Caco-2 (cell line): ENCODE measurements around the gene C1QC. TPM values are rescaled to one million over a fixed set of nuclear protein-coding genes. Genes with fewer than 3 reads are reported as not detected.

Experiments
- BruUV-seq: library from RNA; stranded (reverse); fragments of 400-500 nt; replicated peaks from 2 replicates; lab custom pipeline; 2021; lab: Mats Ljungman, UMichigan
- CTCF ChIA-PET: fragments of 300-600 bp; sonication (Branson Sonifier 250); formaldehyde crosslinking; loops from one replicate; lab custom pipeline; 2022; ENCODE audit warnings: antibody characterized with exemption; lab: Charles Lee
- POLR2A ChIA-PET: fragments of 300-600 bp; sonication (Branson Sonifier 250); formaldehyde crosslinking; loops from one replicate; lab custom pipeline; 2022; ENCODE audit warnings: antibody characterized with exemption; lab: Charles Lee
- DNase-seq, 2 experiments: peaks; one replicate each; pipeline versions ENCODE4 v3.0.0 to v3.0.0-alpha.2; 2020 to 2022
- H3K27me3 ChIP-seq: replicated peaks from 2 replicates; pipeline ENCODE4 v1.6.0; 2011; ENCODE audit warnings: low read length; ENCODE audit not compliant: control insufficient read depth, insufficient read depth
- H3K36me3 ChIP-seq: 2 replicates; pipeline ENCODE4 v1.5.1; 2011; ENCODE audit warnings: low read length; ENCODE audit not compliant: control insufficient read depth, insufficient read depth
- H3K4me1 ChIP-seq: fragments of 250-450 bp; sonication (Bioruptor Pico); 2 replicates; pipeline ENCODE4 v1.5.1; 2020; ENCODE audit warnings: mild to moderate bottlenecking
- H3K4me3 ChIP-seq: 2 replicates; pipeline ENCODE4 v1.5.1; 2011; ENCODE audit warnings: low read depth, mild to moderate bottlenecking, control low read depth, low read length
- H3K9me3 ChIP-seq: fragments of 250-450 bp; sonication (Bioruptor Pico); 2 replicates; pipeline ENCODE4 v1.5.1; 2020; ENCODE audit warnings: mild to moderate bottlenecking, moderate library complexity
- H3K27ac Mint-ChIP-seq: one replicate; pipeline ENCODE4 v1.8.0; 2022; ENCODE audit warnings: mixed read lengths; ENCODE audit not compliant: unreplicated experiment
- H3K27me3 Mint-ChIP-seq: one replicate; pipeline ENCODE4 v1.8.0; 2022; ENCODE audit warnings: mixed read lengths; ENCODE audit not compliant: insufficient read depth, unreplicated experiment
- H3K36me3 Mint-ChIP-seq: one replicate; pipeline ENCODE4 v1.8.0; 2022; ENCODE audit warnings: mild to moderate bottlenecking, mixed read lengths; ENCODE audit not compliant: insufficient read depth, unreplicated experiment
- H3K4me1 Mint-ChIP-seq: one replicate; pipeline ENCODE4 v1.8.0; 2022; ENCODE audit warnings: low read depth, mixed read lengths; ENCODE audit not compliant: unreplicated experiment
- H3K4me3 Mint-ChIP-seq: one replicate; pipeline ENCODE4 v1.8.0; 2022; ENCODE audit warnings: mild to moderate bottlenecking, moderate library complexity, mixed read lengths; ENCODE audit not compliant: unreplicated experiment
- H3K9me3 Mint-ChIP-seq: one replicate; pipeline ENCODE4 v1.8.0; 2022; ENCODE audit warnings: mixed read lengths; ENCODE audit not compliant: unreplicated experiment
- intact Hi-C: fragments of 100-400 bp; cut with micrococcal nuclease; formaldehyde crosslinking; loops from one replicate; pipeline ENCODE4 v1.10.0; 2022; ENCODE audit not compliant: unreplicated experiment
- total RNA-seq: library from RNA; stranded (reverse); gene quantifications from 2 replicates; pipeline ENCODE4 v1.2.3, GENCODE V29; 2022
- TF ChIP-seq, protein P1 (sequence below), 2 experiments: fragments of 200-600 bp in 1 of 2; IDR thresholded peaks; 1 replicate in 1 of 2; 2 replicates in 1 of 2; pipeline versions ENCODE4 v1.5.1 to v1.8.0; 2011 to 2022; ENCODE audit warnings: antibody characterized with exemption in 1 of 2, control low read depth in 1 of 2, inconsistent platforms in 1 of 2, low read depth in 1 of 2, low read length in 1 of 2, mild to moderate bottlenecking in 1 of 2, moderate library complexity in 1 of 2; ENCODE audit not compliant: insufficient read depth in 1 of 2, severe bottlenecking in 1 of 2, unreplicated experiment in 1 of 2

The C1QC gene
- total RNA-seq, 1 experiment from 2014 or later = not detected

DNA sequence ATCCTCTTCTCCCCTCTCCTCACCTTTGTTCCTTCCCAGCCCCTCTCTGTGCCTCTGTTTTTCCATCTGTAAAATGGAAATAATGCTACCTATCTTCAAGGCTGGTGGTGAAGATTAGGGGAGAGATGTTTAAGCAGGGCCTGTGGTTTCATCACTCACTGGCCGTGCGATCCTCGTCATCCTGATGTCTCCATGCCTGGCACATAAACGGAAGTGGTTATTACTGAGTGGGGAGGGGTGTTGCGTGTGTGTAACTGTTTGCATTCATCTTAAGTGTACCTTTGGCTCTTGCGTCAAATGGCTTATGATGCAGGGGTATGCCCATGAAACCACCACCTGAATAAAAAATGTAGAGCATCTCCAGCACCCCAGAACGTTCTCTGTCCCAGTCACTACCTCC is 24.2 kb upstream of the C1QC start:
- peaks cover 21% of the 10 kb centered on the region for H3K27me3 Mint-ChIP-seq
- H3K27me3 ChIP-seq = no peaks in the 10 kb centered on the region; the same call in 1 of the 2 replicates
- CTCF ChIA-PET = no interaction called here

DNA sequence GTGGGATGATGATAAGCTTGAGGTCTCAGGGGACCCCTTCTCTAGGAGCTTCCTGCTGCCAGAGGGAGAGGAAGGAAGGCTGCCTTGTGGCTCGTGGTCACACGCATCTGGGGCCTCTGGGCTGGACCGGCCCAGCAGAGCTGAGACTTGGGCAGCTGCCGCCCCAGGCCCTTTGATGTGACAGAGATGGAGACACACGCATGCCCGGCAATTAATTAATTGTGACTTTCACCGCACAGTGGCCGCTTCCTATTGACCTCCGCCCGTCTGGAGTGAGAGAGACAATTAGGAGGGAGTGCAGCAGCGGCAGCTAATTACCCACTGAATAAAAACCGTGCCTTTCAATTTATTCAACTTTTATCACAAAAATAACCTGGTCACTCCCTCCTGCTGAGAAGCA is 23.6 kb upstream of the C1QC start:
- peaks cover 22% of the 10 kb centered on the region for H3K27me3 Mint-ChIP-seq
- intact Hi-C loops = no loop called here

More for the DNA sequence above, 24.2 kb upstream of the C1QC start:
- TF ChIP-seq, protein P1, sequence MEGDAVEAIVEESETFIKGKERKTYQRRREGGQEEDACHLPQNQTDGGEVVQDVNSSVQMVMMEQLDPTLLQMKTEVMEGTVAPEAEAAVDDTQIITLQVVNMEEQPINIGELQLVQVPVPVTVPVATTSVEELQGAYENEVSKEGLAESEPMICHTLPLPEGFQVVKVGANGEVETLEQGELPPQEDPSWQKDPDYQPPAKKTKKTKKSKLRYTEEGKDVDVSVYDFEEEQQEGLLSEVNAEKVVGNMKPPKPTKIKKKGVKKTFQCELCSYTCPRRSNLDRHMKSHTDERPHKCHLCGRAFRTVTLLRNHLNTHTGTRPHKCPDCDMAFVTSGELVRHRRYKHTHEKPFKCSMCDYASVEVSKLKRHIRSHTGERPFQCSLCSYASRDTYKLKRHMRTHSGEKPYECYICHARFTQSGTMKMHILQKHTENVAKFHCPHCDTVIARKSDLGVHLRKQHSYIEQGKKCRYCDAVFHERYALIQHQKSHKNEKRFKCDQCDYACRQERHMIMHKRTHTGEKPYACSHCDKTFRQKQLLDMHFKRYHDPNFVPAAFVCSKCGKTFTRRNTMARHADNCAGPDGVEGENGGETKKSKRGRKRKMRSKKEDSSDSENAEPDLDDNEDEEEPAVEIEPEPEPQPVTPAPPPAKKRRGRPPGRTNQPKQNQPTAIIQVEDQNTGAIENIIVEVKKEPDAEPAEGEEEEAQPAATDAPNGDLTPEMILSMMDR (IDR thresholded peaks at IDR 0.05; ENCODE audit: insufficient read depth in 1 of 2, low read depth in 1 of 2, low read length in 1 of 2, severe bottlenecking in 1 of 2, unreplicated experiment in 1 of 2) = no peak
- Mint-ChIP-seq H3K9me3 (no peaks in the 10 kb centered on the region), H3K36me3 (no peaks in the 10 kb centered on the region), H3K4me1 (no peaks in the 10 kb centered on the region), H3K27ac (no peak overlapping the region), H3K4me3 (no peak overlapping the region)
- Histone ChIP-seq H3K9me3 (no peaks in the 10 kb centered on the region), H3K4me3 (no peak overlapping the region), H3K4me1 (no peaks in the 10 kb centered on the region), H3K36me3 (no peaks in the 10 kb centered on the region)
- DNase-seq = no peak
- POLR2A ChIA-PET = no interaction called here
- intact Hi-C loops = no loop called here
- no TSS peak for BruUV-seq

DNA sequence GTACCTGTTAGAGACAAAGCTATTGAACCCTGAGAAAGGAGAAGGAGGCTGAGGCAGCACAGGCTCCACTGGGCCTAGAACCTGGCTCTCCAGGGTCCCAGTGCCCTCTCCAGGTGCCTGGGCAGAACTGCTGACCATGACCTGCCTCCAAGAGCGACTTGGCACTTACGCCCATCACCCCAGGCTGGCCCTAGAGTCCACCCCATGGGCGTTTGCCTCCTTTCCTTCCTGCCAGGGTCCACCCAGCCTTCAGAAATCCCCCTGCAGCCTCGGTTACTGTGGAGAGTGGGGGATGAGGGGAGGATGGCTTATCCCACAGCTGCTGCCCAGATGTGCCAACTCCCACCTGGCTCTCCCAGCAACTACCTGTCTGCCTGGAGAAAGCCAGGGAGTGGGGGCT is 21.7 kb upstream of the C1QC start:
- H3K4me1 ChIP-seq = no peaks in the 10 kb centered on the region
- no peak for DNase-seq
- H3K4me3 Mint-ChIP-seq = no peak overlapping the region
- H3K4me1 Mint-ChIP-seq = no peaks in the 10 kb centered on the region
- H3K9me3 ChIP-seq = no peaks in the 10 kb centered on the region
- intact Hi-C loops = no loop called here
- H3K4me3 ChIP-seq = no peak overlapping the region
- H3K36me3 Mint-ChIP-seq = no peaks in the 10 kb centered on the region
- BruUV-seq = no TSS peak
- no peak overlapping the region for H3K27ac Mint-ChIP-seq
- no peaks in the 10 kb centered on the region for H3K36me3 ChIP-seq
- H3K27me3 Mint-ChIP-seq = peaks cover 16% of the 10 kb centered on the region
- H3K27me3 ChIP-seq = no peaks in the 10 kb centered on the region; the same call in 1 of the 2 replicates
- ChIA-PET POLR2A (no interaction called here), CTCF (no interaction called here)
- H3K9me3 Mint-ChIP-seq = no peaks in the 10 kb centered on the region
- TF ChIP-seq, protein P1 (IDR thresholded peaks at IDR 0.05; ENCODE audit: insufficient read depth in 1 of 2, low read depth in 1 of 2, low read length in 1 of 2, severe bottlenecking in 1 of 2, unreplicated experiment in 1 of 2) = no peak

More for the DNA sequence above, 23.6 kb upstream of the C1QC start:
- ChIA-PET POLR2A (no interaction called here), CTCF (no interaction called here)
- Histone ChIP-seq H3K36me3 (no peaks in the 10 kb centered on the region), H3K4me1 (no peaks in the 10 kb centered on the region), H3K4me3 (no peak overlapping the region), H3K27me3 (no peaks in the 10 kb centered on the region; the same call in 1 of the 2 replicates), H3K9me3 (no peaks in the 10 kb centered on the region)
- no TSS peak for BruUV-seq
- no peaks in the 10 kb centered on the region for H3K9me3 Mint-ChIP-seq
- no peaks in the 10 kb centered on the region for H3K4me1 Mint-ChIP-seq
- TF ChIP-seq, protein P1 (IDR thresholded peaks at IDR 0.05; ENCODE audit: insufficient read depth in 1 of 2, low read depth in 1 of 2, low read length in 1 of 2, severe bottlenecking in 1 of 2, unreplicated experiment in 1 of 2) = no peak
- H3K27ac Mint-ChIP-seq = no peak overlapping the region
- no peaks in the 10 kb centered on the region for H3K36me3 Mint-ChIP-seq
- DNase-seq = no peak
- no peak overlapping the region for H3K4me3 Mint-ChIP-seq
